Daoy (cell line): ENCODE data around the gene TEAD1. TPM values are rescaled to one million over a fixed set of nuclear protein-coding genes. Genes with fewer than 3 reads are reported as not detected.

Experiments used
- DNase-seq: peaks from one replicate; pipeline ENCODE4 v3.0.0-alpha.2; 2015; ENCODE audit warnings: low read depth
- total RNA-seq: library from RNA; depleted of rRNA; stranded (reverse); fragments of >200 nt; shearing (Covaris generic); gene quantifications from 2 replicates; pipeline ENCODE4 v1.2.3, GENCODE V29; 2014

Gene TEAD1
- total RNA-seq, 1 experiment from 2014 or later = 55.4 TPM

DNA sequence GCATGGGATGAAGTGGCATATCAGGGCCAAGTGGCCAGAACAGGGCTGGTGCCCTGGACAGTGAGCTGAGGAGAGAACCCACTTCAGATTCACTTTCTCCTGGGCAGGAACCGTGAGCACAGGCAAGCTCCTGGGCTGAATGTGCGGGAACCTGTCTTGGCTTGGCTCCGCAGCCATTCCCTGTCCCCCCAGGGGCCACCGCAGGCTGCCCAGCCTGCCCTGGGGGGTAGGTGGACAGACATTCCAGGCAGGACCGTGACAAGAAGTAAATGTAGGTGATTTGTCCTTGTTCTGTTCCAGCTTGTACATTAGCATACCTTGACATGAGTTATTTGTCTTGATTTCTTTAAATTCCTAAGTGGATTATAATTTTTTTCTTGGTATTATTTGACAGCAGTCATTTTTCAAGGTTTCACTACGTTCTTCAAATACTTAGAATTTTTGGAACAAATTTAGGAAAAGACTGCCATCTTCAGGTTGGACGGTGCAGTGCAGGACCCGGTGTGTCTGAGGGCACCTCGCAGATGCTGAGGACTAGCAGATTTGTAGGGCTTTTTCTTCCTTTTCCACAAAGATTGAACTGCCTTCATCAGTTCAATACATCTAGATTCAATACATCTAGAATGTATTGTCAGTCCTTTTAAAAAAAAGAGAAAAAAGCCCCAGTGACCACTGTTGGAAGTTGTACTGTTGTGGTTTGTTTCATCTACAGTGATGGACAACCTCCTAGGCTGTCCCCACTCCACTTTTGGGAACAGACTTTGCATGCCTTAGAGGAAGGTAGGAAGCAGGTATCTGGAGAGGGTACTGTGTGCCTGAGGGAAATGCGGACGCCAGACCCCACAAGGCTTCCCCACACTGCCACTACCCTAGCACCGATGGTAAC lies 219.8 kb downstream of the TEAD1 start:
- peak; percentile 35 for DNase-seq

DNA sequence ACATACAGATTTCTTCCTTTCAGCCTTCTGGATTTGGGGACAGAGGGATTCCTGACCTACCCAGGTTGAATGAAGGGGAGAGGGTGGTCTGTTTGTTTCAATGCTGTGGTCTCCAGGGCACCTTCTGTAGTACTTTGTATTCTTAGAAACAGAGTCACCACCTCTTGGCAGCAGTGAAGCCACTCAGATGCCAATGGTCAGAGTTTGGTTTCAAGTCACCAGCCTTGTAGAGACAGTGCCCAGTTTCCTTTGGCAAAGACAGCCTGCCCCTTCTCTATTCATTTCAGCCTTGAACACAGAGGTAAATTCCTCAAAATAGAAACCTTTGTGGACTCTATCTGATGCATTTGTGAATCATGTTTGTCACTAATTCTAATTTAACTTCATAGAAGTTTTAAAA lies 223.2 kb downstream of the TEAD1 start:
- no peak for DNase-seq

DNA sequence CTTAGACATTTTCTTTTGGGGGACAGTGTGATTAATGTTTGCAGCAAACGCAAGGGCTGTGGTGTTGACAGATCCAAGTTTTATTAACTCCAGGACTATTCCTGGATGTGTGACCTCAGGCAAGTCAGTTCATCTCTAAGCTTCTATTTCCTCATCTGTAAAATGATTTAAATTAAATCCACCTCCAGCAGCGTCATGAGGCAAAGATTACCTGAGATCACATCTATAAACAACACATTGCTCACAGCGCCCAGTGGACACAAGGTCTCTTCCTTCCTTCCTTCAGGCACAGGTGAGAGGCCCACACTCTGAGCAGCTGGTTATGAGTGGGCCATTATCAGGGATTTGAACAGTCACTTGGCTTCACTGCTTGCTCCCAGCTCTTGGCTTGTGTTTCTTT lies 223.6 kb downstream of the TEAD1 start:
- DNase-seq = no peak

DNA sequence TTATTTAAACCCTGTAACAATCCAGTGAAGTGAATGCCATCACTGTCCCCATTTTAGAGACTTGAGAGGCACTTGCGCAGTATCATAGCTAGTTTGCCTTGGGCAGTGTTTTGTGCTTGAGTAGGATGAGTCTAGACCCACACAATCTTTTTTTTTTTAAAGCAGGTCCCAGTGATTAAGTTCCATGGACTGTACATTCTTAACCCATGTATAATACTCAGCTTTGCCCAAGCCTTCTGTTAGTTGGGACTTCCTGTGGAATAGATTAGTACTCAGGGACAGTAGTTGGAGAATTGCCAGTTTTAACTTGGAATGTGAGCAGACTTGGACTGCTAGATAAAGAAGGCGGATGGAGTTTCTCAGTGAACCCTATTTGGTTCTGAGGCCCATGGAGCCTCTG lies 226.3 kb downstream of the TEAD1 start:
- DNase-seq = peak; percentile 59

DNA sequence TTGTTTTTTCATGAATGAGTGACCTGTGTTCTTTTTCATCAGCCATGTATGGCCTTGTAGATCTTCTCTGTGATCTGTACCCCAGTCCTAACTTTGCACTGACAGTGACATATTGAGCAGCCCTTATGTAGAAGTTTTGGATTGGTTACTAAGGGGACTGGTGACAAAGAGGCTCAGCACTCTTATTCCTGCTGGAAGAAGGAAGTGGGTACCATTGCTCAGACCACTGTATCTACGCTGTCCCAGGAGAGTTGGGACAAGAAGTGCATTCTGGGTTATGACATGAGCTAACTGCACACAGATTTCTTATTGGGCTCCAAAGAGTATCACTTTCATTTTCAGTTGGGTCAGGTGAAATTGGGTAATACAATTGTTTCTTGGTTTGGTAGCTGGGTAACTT lies 227.1 kb downstream of the TEAD1 start:
- DNase-seq = no peak

DNA sequence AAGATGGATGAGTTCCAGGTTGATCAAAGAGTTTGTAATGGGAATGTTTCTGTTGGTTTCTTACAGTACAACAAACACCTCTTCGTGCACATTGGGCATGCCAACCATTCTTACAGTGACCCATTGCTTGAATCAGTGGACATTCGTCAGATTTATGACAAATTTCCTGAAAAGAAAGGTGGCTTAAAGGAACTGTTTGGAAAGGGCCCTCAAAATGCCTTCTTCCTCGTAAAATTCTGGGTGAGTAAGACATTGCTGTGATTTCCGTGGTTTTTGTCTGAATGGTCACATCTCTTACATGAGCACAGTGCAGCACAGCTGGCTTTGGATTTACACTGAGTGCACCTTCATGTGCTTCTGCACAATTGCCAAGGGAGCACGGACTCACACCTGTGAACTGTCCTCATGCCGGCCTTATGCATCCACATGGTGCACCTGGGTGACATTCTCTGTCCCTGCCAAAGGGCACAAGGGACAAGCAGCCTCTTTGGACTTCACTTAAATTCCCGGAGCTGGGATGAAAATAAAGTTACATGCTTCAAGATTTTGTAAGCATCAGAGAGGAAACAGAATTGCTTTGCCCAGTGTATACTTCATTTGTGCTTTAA lies 227.8 kb downstream of the TEAD1 start:
- DNase-seq = no peak

DNA sequence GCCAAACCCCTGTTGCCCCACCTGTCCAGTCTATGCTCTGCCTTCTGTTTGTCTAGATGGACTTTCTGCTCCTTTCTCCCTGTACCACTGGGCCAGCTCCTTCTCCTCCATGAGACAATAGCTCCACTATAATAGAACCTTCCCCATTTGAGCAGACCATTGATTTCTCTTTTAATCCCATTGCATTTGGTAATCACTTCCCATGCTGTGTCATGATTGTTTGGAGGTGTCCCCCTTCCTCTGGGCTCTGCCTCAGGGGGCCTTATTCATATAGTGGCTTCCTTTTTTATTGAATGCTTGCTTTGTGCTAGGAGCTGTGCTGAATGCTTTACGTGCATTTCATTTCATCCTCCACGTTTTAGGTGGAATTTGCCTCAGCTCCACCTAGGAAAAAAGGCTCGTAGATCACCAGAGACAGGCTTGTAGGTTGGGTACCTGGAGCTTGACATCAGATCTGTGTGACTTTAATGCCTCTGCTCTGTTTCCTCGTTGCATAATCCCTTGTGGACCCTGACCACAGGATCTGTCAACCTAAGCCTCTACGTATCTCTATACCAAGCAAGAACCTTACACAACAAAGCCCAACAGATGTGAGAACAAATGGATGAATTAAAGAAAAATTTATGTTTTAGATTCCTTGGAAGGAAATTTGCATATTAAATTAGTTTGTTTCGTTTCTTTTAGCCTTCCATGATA lies 228.7 kb downstream of the TEAD1 start:
- no peak for DNase-seq

DNA sequence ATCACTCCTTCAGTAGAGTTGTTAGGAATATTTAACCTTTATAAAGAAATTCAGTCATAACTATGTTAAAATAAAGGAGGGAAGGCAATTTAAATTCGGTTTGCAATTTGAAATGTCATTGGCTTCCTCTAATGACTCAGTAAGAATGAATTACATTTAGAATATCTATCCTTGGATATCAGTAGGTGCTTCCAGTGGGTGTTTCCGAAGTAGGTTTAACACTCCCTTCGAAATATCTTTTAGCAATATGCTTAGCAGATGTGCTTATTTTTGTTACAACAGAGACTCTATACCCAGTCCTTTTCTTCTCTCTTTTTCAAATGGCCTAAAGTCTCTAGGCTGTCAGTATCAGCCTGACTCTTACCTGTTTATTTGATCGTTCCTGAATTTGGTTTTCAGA lies 231.2 kb downstream of the TEAD1 start:
- no peak for DNase-seq

DNA sequence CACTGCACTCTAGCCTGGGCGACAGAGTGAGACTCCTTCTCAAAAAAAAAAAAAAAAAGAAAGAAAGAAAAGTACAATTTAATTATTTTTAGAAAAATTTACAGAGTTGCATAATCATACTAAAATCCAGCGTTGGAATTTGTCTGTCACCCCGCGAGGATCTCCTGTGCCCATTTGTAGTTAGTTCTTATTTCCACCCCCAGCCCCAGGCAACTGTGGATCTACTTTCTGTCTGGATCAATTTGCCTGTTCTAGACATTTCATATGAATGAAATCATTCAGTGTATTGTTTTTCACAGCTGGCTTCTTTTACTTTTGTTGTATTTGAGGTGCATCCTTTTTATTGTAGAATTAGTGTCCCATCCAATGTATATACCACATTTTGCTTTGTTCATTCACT lies 232.3 kb downstream of the TEAD1 start:
- DNase-seq = no peak

DNA sequence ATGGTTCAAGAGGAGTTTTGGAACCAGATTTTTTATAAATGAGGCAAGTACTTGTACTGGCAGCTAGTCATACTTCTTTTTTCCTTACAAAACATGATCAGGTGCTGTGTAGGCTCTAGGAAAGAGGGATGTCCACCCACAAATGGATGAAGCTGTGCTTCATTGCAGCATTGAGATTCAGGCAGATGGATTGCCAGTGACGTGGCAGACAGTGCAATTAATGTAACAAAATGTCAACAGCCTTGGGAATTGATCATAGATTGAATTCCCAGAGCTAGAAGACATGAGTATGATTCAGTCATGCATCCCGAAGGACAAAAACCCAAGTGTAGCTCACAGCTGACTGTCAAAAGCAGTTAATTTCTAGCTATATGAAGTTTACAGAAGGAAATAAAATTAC lies 235.7 kb downstream of the TEAD1 start:
- no peak for DNase-seq

DNA sequence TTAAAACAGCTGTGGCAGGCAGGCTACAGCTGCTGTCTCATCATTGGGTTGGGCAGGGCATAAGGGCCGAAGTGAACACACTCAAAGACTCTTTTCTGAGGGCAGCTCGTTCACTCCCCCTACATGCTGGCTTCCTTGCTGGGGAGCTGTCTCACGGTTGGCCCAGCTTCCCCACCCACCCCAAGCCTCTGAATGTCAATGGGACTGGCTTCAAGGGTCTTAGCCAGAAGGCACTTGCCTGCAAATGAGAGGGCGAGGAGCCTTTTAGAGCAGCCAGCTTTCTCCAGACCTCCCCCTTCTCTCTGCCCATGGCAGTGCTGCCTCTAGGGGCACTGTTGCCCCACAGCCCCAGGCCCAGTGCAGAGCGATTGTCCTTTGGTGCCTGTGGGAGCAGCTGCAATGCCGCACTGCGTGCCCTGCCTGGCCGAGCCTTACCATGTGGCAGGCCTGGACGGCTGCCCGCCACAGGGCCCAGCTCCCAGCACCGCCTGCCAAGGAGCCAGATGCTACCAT lies 240.2 kb downstream of the TEAD1 start:
- peak; percentile 9 for DNase-seq

DNA sequence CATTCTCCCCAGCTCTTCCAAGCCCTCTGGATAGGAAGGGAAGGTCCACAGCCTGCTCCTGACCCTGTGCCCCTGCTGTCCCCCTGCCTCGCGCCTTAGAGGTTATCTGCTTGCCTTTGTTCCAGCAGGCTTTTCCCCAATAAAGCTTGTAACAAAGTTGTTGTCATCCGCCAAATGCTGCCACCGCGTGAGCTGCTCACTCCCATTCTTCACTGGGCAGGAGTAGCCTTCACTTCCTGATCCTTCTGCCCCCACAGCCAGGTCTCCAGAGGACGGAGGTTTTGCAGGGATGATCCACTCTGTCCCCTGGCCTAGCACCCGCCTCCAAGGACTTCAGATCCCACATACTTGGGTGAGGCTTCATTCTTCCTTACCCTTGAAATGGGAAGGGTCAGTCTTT lies 240.9 kb downstream of the TEAD1 start:
- no peak for DNase-seq

DNA sequence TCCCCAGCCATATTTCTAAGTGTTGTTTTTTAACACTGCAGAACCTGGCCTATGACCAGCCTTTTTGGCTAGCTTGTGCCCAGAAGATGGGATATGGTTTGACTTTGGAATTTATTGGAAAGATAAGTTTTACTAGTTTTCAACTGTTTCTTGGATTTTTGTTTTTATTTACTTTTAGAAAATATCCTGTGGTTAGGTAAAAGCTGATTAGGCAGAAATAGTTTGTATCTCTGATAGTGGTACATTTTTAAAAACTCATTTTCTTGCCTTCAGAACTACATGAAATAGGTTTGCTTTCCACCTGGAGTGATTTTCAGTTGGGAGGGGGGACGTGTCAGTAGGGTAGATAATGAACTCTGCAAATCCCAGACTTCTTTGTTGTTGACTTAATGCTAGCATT lies 243.6 kb downstream of the TEAD1 start:
- no peak for DNase-seq

DNA sequence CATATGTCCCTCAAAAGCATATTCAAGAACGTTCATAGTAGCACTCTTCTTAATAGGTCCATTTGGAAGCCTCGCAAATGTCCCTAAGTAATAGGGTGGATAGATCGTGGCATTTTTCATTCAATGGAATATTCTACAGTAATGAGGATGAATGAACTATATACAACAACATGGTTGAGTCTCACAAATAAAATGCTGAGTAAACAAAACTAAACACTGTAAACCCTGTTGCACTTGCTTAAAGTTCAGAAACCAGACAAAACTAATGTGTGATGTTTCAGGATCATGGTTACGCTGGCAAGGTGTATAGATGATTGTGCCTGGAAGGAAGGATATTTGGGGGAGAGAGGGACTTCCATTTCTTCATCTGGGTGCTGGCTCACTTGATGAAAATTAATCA lies 244.4 kb downstream of the TEAD1 start:
- DNase-seq = no peak

DNA sequence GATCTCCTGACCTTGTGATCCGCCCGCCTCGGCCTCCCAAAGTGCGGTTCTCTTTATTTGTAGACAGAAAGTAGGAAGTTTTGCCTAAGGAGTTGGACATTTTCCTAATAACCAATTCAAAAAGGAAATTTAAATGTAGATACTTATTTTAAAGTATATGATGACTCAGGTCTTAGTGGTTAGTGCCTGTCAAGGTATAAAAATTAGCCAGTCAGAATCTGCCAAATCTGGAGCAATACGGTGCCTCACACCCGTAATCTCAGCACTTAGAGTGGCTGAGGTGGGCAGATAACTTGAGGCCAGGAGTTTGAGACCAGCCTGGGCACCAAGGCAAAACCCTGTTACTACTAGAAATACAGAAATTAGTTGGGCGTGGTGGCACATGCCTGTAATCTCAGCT lies 248.2 kb downstream of the TEAD1 start:
- DNase-seq = no peak

DNA sequence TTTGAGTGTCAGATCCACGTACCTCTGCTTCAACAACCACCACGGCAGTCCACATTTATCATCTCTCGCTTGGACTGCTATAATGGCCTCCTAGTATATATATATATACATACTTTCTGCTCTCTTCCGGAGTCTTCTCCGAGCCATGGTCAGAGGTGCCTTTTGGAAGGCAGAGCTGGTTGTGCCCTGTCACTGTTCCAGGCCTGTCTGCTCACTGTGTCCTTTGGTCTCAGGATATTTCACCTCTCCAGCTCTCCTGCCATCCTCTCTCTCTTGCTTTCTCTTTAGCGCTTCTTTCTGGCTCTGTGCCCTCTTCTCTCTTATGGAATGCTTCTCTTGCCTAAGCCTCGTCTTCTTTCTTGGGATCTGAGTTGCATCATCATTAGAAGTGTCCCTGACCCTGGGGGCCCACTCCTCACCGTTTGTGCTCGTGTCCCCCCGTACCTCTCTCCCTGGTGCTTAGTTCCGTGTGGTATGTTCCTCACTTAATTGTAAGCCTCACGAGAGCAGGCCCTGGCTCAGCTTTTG lies 248.8 kb downstream of the TEAD1 start:
- DNase-seq = no peak

DNA sequence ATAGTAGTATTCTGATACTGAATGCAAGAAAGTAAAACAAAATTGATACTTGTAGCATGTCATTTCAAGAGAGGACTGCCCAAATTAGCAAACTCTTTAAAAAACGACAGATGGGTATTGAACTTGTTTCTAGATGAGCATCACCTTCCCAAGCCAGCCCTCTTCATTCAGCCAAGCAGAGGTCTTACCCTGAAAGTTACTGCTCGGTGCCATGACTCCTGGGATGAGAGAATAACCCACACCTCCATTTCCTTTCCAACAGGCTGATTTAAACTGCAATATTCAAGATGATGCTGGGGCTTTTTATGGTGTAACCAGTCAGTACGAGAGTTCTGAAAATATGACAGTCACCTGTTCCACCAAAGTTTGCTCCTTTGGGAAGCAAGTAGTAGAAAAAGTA lies 250.4 kb downstream of the TEAD1 start:
- DNase-seq = no peak

DNA sequence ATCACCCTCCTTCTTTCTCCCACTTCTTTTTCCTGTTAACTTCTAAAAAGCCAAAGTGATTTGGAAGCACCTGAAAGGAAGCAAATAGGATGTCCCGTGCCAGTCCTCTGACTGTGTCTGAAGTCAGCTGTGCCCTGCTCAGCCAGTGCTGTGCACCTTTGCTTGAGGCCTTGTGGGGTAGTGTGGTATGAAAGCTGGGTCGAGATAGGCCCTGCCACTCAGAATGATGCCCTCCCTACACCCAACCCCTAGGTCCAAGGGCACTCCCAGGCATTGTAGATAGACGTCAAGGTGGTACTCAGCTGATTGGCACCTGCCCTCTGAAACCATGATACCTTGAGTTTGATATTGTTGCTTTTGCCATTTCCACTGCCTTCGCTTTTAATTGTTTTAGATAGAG lies 251.3 kb downstream of the TEAD1 start:
- no peak for DNase-seq

DNA sequence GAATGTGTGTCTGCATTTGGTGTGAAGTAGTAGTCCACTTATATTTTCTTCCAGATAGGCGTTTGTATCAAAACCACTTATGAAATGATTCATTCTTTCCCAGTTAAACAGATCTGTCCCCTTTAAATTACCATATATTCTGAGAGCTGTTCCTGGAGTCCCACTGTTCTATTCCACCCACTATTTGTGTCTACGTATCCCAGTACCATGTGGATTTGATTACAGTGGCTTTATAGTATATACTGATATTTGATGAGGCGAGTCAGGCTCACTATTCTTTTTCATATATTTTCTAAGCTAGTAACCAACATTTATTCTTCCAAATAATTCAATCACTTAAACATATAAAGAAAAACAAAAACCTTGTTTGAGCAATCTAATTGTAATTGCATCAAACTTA lies 253.0 kb downstream of the TEAD1 start:
- no peak for DNase-seq

DNA sequence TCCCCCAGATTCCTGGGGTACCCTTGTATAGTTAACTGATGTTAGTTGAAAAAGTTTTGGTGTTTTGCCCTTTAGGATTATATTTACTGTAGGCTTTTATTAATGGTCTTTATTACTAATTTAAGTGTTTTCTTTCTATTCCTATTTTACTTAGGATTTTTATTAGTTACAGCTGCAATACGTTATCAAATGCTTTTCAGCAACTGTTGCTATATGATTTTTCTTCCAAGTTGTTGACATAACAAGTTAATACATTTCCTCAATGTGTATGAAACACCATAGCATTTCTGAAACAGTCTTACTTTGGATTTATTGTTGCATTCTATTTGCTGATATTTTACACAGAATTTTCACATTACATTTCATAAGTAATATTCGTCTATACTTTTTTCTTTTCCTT lies 253.7 kb downstream of the TEAD1 start:
- no peak for DNase-seq

DNA sequence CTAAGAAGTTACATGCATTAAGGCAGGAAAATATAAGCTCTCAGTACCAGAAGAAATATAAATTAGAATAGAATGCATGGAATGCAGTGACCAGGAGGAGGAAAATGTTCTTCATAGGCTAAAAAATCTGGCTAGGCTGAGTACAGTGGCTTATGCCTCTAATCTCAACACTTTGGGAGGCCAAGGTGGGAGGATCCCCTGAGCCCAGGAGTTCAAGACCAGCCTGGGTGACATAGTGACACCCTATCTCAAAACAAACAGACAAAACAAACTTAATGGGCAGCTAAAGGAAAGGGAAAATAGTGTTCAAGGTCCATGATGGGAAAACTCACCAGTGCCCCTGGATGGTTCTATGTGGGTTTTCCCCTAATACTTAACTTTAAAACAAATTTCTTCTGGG lies 256.6 kb downstream of the TEAD1 start:
- no peak for DNase-seq

DNA sequence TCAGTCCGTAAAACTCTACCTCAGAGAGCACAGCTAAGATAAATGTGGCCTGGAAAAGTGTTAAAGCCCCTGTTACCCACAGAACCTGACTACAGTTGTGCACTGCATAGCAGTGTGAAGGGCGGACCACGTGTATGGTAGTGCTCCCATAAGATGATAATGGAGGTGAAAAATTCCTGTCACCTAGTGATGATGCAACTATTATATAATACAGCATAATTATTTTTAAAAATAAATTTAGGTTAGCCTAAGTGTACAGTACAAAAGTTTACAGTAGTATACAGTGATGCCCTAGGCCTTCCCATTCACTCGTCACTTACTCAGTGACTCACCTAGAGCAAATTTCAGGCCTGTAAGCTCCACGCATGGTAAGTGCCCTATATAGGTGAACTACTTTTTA lies 258.3 kb downstream of the TEAD1 start:
- DNase-seq = no peak

DNA sequence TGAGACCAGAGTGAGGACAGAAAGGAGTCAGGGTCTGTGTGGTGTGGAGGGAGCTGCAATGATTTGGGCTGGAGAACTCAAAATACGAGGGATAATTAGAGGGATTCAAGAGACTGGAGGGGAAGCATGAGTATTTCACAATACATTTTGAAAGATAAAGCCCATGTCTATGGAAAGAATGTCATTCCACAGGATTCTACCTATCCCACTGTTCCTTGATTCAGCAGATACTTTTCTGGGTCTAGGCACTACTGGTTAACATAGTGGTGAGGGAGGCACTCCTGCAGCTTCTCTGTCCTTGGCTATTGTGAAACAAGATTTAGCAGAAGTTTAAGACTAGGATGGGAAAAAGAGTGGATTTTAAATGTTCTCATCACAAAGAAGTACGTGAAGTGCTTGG lies 262.0 kb downstream of the TEAD1 start:
- no peak for DNase-seq
